ENCODE results near the gene RBM11. TPM values are rescaled to one million over a fixed set of nuclear protein-coding genes. Genes with fewer than 3 reads are reported as not detected.

Gene RBM11
- total RNA-seq, 1 experiment from 2014 or later, result 7.1 TPM

- DNase-seq (ENCODE audit: low spot score), result no peak
Measured at GRCh38 chr21:14270631-14271030, 54.7 kb downstream of the RBM11 start.

- DNase-seq (ENCODE audit: low spot score), result no peak
Measured at GRCh38 chr21:14271053-14271452, 55.1 kb downstream of the RBM11 start.

GRCh38 chr21:14271641-14272040 lies 55.7 kb downstream of the RBM11 start:
- no peak for DNase-seq (ENCODE audit: low spot score)

GRCh38 chr21:14273736-14274538 lies 58.0 kb downstream of the RBM11 start:
- DNase-seq (ENCODE audit: low spot score), result no peak

GRCh38 chr21:14275702-14276205 lies 59.8 kb downstream of the RBM11 start:
- no peak for DNase-seq (ENCODE audit: low spot score)

Other genes with a start within 250 kb of the RBM11 start
- gene LIPI, start 5.2 kb upstream of the RBM11 start, total RNA-seq (2014; rRNA removed; shearing (Covaris generic)), result not detected in 2 replicates
- gene HSPA13, start 167.0 kb downstream of the RBM11 start, total RNA-seq (2014; rRNA removed; shearing (Covaris generic)), result 80.9 and 91.9 TPM in 2 replicates